ENCODE data around the gene TGFB1I1.
"Not testable (repeated sequence)": the region's sequence is repeated elsewhere in the genome, so short reads cannot be mapped to it uniquely, and the experiment has no call there.

TGFB1I1 gene

GRCh38 chr16:31487720-31488467, 15.9 kb downstream of the TGFB1I1 start:
- DNase-seq (ENCODE audit: low spot score) = peak; percentile 79

GRCh38 chr16:31488468-31489297, 16.7 kb downstream of the TGFB1I1 start:
- no peak for DNase-seq (ENCODE audit: low spot score)

GRCh38 chr16:31489298-31489564, 17.3 kb downstream of the TGFB1I1 start:
- DNase-seq (ENCODE audit: low spot score) = no peak

GRCh38 chr16:31489616-31490584, 17.9 kb downstream of the TGFB1I1 start:
- no peak for DNase-seq (ENCODE audit: low spot score)

- no peak for DNase-seq (ENCODE audit: low spot score)
These were observed 19.9 kb downstream of the TGFB1I1 start for GRCh38 chr16:31491778-31492418.

- DNase-seq (ENCODE audit: low spot score) = no peak
These were observed 21.7 kb downstream of the TGFB1I1 start for GRCh38 chr16:31493506-31494125.

GRCh38 chr16:31496670-31497069, 24.7 kb downstream of the TGFB1I1 start:
- DNase-seq (ENCODE audit: low spot score) = no peak

- DNase-seq (ENCODE audit: low spot score) = no peak
These were observed 26.5 kb downstream of the TGFB1I1 start for GRCh38 chr16:31498493-31498892.

GRCh38 chr16:31499928-31500327, 28.0 kb downstream of the TGFB1I1 start:
- no peak for DNase-seq (ENCODE audit: low spot score)

- DNase-seq (ENCODE audit: low spot score) = no peak
These were observed 29.4 kb downstream of the TGFB1I1 start for GRCh38 chr16:31501226-31501965.

- no peak for DNase-seq (ENCODE audit: low spot score)
These were observed 30.0 kb downstream of the TGFB1I1 start for GRCh38 chr16:31501966-31502348.

GRCh38 chr16:31502981-31503380, 31.0 kb downstream of the TGFB1I1 start:
- DNase-seq (ENCODE audit: low spot score) = no peak

GRCh38 chr16:31503555-31503954, 31.6 kb downstream of the TGFB1I1 start:
- not testable (repeated sequence) for DNase-seq (ENCODE audit: low spot score)

- no peak for DNase-seq (ENCODE audit: low spot score)
These were observed 32.2 kb downstream of the TGFB1I1 start for GRCh38 chr16:31504159-31504558.

- DNase-seq (ENCODE audit: low spot score) = no peak
These were observed 33.5 kb downstream of the TGFB1I1 start for GRCh38 chr16:31505483-31505882.

- DNase-seq (ENCODE audit: low spot score) = no peak
These were observed 35.6 kb downstream of the TGFB1I1 start for GRCh38 chr16:31507617-31507928.

GRCh38 chr16:31507929-31508705, 36.2 kb downstream of the TGFB1I1 start, which contains the start of gene RUSF1:
TSS of gene RUSF1 (minus strand) at chr16:31508391. CDS start at chr16:31508373, 18 bp downstream.
- DNase-seq (ENCODE audit: low spot score) = peak; percentile 85

GRCh38 chr16:31508706-31509195, 36.8 kb downstream of the TGFB1I1 start:
- no peak for DNase-seq (ENCODE audit: low spot score)

- no peak for DNase-seq (ENCODE audit: low spot score)
These were observed 41.2 kb downstream of the TGFB1I1 start for GRCh38 chr16:31513126-31513525.

- no peak for DNase-seq (ENCODE audit: low spot score)
These were observed 41.9 kb downstream of the TGFB1I1 start for GRCh38 chr16:31513884-31514283.
